GM12874 (cell line): ENCODE measurements around the gene ABTB2.

Source experiments
- CTCF ChIP-seq: IDR thresholded peaks from 2 replicates; pipeline ENCODE4 v1.5.1; 2011; ENCODE audit warnings: low read depth, mild to moderate bottlenecking, control low read depth, low read length, moderate library complexity; ENCODE audit not compliant: insufficient read depth

ABTB2 gene

DNA sequence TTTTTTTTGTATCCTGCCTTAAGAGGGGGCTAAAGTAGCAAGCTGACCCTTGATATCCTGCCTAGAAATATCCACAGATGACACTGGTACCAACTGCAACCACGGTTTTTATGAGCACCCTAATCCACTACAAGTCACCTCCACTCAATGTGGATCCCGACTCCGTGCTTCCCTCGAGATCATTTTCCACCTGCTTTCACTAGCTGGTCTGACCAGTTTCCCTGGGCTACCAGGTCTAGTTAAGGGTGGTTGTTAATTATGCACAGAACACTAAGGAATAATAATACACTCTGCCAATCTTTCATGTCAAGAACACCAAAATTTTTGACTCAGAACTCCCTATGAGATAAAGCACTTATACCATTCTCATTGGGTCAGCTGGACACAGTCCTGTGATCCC lies 82.3 kb downstream of the ABTB2 start:
- TF ChIP-seq CTCF = no peak

DNA sequence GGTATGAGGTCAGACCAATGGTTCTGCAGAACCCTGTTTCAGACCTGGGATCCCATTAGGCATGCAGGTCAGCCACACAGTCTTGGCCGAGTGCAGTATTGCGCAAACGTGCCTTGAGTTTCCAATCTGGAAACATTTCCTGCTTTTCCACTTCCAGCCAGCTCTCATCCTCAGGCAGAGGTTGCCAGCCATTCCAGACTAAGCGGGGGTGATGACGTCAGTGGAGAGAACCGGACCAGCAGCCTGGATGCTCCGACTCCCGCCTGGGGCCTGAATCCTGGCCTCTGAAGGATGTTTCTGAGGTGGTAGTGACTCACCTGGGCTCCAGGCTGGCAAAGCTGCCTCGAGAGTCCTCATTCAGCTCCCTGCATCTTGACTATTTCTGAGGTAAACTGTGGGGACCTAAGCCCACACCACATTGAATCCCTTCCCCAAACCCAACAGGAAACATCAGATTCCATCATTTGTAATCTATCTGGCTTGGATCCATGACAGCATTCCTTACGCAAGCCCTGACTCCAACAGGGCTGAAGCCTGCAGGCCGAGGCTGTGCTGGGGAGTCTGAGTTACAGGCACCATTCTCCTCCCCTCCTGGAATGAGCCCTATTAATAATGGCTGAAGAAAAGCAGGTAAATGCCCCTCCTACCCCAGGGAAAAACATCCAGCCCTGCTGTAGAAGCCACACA lies 83.0 kb downstream of the ABTB2 start:
- no peak for TF ChIP-seq CTCF

DNA sequence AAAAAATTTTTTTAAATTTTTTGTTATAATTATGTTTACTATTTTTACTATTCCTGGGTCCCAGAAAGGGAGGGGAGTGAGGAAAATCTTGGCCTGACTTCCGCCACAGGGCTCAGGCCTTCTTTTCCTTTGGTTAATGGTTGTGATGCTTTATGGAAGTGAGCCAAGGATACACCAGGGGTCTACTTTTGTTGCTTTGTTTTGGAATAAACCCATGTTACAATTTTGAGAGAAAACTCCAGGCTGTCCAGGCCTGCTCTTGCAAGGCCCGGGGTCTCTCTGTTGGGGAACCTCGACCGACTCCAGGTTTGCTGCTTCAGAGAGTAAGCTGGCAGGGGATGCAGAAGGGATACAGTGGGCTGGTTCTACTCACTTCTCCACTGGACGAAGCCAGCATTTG lies 84.7 kb downstream of the ABTB2 start:
- TF ChIP-seq CTCF = no peak

- no peak for TF ChIP-seq CTCF
Measured at GRCh38 chr11:34271727-34272126, 86.1 kb downstream of the ABTB2 start.

- no peak for TF ChIP-seq CTCF
Measured at GRCh38 chr11:34270711-34271110, 87.1 kb downstream of the ABTB2 start.

GRCh38 chr11:34269694-34270245 lies 88.0 kb downstream of the ABTB2 start:
- TF ChIP-seq CTCF = no peak

DNA sequence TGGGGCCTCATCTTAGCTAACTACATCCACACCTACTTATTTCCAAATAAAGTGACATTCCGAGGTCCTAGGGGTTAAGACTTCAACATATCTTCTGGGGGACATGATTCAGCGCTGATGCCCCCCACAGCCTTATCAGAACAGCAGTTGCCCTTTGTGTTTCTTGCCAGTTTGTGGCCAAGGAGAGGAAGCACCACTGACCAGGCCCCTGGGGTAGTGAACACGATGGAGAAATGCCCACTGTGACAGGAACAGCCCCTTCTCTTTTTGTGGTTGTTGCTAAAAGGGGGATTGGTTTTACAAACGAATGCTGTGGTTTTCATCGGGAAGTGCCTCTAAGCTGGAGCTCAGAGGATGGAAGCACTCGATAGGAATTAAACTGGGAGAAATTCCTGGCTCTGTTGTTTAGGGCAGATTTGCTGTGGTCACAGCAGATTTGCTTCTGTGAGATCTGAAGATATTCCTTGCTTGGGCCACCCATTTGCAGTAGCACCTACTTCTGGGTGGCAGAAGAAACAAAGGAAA lies 88.8 kb downstream of the ABTB2 start:
- TF ChIP-seq CTCF = no peak
